HG03097 (cell line): Measurements from ENCODE around the gene LMBRD1.
A peak's percentile ranks its signal among the peaks of the same experiment; 100 is the strongest.
"Not testable (repeated sequence)": the region's sequence is repeated elsewhere in the genome, so short reads cannot be mapped to it uniquely, and the experiment has no call there.

Source experiments
- ATAC-seq: cut with Tn5 transposase; IDR thresholded peaks from one replicate; pipeline ENCODE4 v1.9.1; 2021; ENCODE audit not compliant: unreplicated experiment, low FRiP score

Gene LMBRD1

GRCh38 chr6:69796642-69797390 lies at the start of gene LMBRD1:
TSS of gene LMBRD1 (minus strand) at chr6:69797010. CDS start at chr6:69796881, 129 bp downstream.
- ATAC-seq = peak; percentile 86

GRCh38 chr6:69846312-69846711 lies 49.5 kb upstream of the LMBRD1 start:
- ATAC-seq = no peak

DNA sequence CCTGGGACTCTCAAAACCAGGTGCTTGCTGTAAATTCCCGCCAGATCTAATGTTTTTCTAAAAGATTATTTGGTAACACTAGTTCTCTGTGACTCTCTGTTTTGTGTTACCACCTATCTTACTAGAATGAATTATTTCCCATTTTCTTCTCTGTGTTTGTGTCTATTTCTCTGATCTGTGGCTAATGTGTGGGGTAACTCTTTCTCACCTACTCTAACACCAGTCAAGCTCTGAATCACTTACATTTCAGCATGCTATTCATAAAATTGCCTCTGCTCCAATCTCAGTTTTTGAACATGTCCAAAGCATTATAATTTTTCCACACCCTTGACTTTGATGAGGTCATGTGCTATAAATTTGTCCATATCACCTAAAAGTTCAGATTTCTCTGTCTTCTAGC lies 46.4 kb upstream of the LMBRD1 start:
- no peak for ATAC-seq

DNA sequence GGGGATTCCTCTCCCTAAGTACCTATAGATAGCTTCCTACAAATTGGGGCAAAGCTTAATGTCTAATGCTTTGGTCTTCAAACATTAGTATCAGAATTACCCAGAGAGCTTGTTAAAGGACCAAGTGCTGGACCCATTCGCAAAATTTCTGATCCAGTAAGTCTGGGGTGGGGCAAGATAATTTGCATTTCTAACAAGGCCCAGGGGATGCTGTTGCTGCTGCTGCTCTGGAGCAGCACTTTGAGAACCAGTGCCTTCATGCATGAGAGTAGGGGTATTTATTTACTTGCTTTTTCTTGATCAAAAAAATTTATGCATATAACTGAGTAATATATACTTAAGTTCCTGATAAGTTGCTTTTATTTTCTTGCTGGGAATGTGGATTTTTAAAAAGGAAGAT lies 45.1 kb upstream of the LMBRD1 start:
- no peak for ATAC-seq

DNA sequence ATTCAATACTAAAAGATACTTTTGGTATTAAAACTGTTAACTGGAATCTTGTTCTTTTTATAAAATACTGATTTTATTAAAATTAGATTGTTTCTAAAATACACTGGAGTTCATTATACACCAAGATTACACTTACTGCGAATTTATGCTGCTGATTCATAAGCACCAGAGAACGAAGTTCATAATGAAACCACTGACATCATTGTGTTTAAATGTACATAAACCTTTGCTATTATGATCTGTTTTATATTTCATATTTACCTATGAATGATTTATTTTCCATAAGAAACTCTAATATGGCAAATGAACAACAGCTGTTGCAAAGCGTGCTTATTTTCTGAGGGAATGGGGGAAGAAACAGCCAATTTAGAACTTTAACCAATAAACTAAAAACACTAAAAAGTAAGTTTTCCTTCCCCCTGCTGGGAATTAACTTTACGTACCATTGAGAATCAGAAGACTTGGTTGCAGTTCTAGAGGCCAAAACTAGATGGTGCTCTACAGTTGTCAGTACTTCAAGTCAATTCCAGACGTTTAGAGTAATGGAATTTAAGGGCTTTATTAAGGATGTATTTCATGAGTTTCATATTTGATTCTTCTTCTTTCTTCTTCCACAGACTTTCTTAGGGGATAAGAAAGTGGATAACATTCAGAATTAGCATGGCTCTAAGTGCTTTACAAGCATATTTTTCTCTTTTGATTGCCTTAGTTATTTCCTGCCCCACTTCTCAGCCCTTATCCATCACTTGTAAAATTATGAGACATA lies 38.8 kb upstream of the LMBRD1 start:
- peak; percentile 78 for ATAC-seq

- ATAC-seq = no peak
Observed at GRCh38 chr6:69832558-69832957, 35.7 kb upstream of the LMBRD1 start.

DNA sequence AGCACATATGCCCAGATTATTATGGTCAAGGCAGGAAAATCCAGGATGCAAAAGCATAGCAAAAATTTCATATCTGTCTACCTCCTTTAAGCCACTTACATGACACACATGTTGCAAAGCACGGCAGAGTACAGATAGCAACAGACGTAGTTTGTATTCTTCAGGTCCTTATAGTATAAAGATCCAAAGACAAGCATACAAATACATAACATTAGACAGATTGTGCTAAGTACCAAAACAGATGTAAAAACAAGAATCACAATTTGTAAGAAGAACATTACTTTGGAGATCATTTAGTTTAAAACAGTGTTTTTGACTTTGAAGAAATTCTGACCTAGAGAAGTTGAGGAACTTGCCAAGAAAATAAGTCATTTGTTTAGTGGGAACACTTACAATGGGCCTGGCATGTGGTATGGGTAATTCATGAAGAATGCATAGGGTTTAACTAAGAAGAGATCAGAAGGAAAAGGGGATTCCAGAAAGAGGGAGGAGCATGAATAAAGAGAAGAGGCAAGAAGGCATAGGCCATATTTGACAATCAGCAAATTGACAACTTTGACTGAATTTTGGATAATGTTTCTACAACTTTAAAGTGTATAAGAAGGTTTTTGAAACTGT lies 30.6 kb upstream of the LMBRD1 start:
- no peak for ATAC-seq

DNA sequence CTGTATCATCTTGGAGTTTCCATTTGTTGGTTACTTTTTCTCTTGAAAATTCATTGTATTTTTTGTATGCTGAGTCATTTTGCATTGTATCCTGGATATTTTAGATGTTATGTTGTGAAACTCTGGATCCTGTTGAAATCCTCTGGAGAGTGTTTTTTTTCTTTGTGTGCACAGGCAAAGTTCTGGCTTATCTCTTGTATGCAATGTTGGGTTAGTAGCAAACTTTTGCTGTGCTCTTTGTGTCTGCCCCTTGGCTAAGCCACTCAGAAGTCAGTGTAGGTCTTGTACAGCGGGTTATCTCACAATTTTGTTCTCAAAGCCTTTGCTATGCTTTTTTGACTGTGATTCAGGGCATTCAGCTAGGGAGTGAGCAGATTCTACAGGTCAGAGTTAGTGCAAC lies 29.1 kb upstream of the LMBRD1 start:
- ATAC-seq = no peak

GRCh38 chr6:69824355-69824754 lies 27.5 kb upstream of the LMBRD1 start:
- not testable (repeated sequence) for ATAC-seq

DNA sequence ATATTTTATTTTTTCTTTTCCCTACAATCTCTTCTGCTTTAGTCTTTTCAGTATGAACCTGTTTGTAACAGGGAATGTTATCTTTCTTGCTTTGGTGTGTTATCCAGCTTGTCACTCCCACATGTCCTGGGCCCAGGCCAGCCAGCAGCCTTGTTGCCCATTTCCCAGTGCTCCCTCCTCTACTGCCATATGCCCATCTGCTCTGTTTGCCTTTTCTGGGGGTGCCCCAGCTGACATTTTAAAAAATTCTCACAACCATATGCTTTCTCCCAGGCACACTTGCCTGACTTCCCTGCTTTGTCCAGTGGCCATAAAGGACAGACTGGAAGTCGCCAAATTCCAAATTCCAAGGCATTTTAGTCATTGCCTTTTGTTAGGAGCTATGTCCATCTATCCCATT lies 23.6 kb upstream of the LMBRD1 start:
- no peak for ATAC-seq

GRCh38 chr6:69820018-69820417 lies 23.2 kb upstream of the LMBRD1 start:
- no peak for ATAC-seq

- ATAC-seq = no peak
Observed at GRCh38 chr6:69819138-69819537, 22.3 kb upstream of the LMBRD1 start.

GRCh38 chr6:69818223-69818930 lies 21.6 kb upstream of the LMBRD1 start:
- ATAC-seq = no peak

DNA sequence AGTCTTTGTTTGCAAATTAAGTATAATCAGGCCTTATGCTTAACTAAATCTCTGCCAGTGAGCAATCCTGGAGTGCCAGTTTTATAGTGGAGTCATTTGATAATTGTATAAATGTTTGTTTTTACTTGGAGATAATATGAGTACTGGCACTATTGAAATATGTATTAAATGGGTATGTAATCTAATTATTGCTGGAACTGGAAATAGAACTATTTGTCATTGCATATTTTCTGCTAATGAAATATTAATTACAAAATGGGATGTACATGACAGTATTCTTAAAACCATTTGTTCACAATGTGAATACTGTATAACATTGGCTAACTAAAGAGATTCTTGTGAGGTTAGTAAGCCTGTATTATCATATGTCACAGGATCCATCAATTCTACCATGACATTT lies 20.5 kb upstream of the LMBRD1 start:
- no peak for ATAC-seq

GRCh38 chr6:69816569-69816968 lies 19.8 kb upstream of the LMBRD1 start:
- peak; percentile 31 for ATAC-seq

GRCh38 chr6:69816026-69816425 lies 19.2 kb upstream of the LMBRD1 start:
- peak; percentile 51 for ATAC-seq

GRCh38 chr6:69813508-69813907 lies 16.7 kb upstream of the LMBRD1 start:
- peak; percentile 37 for ATAC-seq

DNA sequence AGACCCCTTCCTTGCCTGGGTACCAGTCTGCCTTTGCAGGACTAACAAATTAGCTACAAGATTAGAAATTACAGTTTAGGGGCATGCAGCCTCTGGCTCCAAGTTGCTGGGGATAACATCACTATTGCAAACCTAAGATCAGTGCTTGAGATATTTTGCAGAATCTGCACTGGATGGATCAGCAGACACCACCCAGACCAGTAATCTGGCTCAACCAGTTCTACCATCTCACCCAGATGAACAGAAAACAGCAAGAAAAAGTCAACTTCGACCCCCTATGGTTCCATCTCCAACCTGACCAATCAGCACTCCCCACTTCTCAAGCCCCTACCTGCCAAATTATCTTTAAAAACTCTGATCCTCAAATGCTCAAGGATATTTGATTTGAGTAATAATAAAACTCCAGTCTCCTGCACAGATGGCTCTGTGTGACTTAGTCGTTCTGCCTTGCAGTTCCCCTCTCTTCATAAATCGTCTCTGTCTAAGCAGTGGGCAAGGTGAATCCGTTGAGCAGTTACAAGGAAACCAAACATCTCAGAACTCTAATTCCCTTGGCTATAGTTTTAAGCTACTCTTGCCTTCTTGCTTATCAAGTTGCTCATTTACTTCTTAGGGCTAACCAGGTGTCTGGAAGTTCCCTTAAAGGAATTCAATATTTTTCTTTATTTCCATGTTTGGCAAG lies 16.1 kb upstream of the LMBRD1 start:
- ATAC-seq = peak; percentile 3

DNA sequence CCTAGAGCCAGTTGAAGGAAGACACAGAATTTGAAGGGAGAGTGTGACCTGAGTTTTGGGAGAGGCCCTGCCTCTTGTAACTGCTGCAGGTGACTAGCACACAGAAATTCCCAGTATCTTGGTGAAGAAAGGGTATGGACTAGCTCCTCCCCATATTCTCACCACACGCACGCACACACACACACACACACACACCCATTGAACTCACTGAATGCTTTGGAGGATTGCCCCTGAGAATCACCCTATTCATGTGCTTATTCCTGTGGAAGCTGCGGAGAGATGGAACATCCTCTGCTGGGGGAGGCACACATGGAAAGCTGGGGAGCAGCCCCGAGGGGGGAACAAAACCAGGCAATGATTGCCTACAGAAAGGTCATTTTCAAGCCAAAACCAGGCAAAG lies 6.2 kb upstream of the LMBRD1 start:
- ATAC-seq = no peak

GRCh38 chr6:69801711-69802110 lies 4.9 kb upstream of the LMBRD1 start:
- no peak for ATAC-seq
